HFFc6 (cell line): ENCODE measurements around the gene PGLYRP1. TPM values are rescaled to one million over a fixed set of nuclear protein-coding genes. Genes with fewer than 3 reads are reported as not detected.

Experiments used
- DNase-seq: peaks from one replicate; pipeline ENCODE4 v3.0.0-alpha.2; 2018
- H3K27ac Mint-ChIP-seq: 2 replicates; pipeline ENCODE4 v1.8.0; 2020; ENCODE audit warnings: mild to moderate bottlenecking, mixed read lengths
- H3K27me3 Mint-ChIP-seq: 2 replicates; pipeline ENCODE4 v1.8.0; 2021; ENCODE audit warnings: mild to moderate bottlenecking, moderate library complexity, mixed read lengths; ENCODE audit not compliant: insufficient read depth
- H3K36me3 Mint-ChIP-seq: 2 replicates; pipeline ENCODE4 v1.8.0; 2021; ENCODE audit warnings: low read depth, mixed read lengths
- H3K4me1 Mint-ChIP-seq: 2 replicates; pipeline ENCODE4 v1.8.0; 2020; ENCODE audit warnings: low read depth, mixed read lengths
- H3K4me3 Mint-ChIP-seq: 2 replicates; pipeline ENCODE4 v1.8.0; 2020; ENCODE audit warnings: mild to moderate bottlenecking, moderate library complexity, mixed read lengths
- H3K9me3 Mint-ChIP-seq: 2 replicates; pipeline ENCODE4 v1.8.0; 2020; ENCODE audit warnings: mild to moderate bottlenecking, mixed read lengths
- total RNA-seq, 6 experiments: library from RNA; stranded (reverse); fragmentation: NEBNext Ultra II Directional; extraction: Animal tissue kit (Norgen Biotek cat#: 25700); gene quantifications; 2 replicates in 1 of 6; 3 replicates in 5 of 6; pipeline ENCODE4 v1.2.3, GENCODE V29; 2021
- TF ChIP-seq, protein P1 (sequence below): fragments of 200-600 bp; sonication (generic); IDR thresholded peaks from 2 replicates; pipeline ENCODE4 v1.5.0; 2021; ENCODE audit warnings: antibody characterized with exemption, mild to moderate bottlenecking

The PGLYRP1 gene
- total RNA-seq, 6 experiments from 2014 or later, result not detected

DNA sequence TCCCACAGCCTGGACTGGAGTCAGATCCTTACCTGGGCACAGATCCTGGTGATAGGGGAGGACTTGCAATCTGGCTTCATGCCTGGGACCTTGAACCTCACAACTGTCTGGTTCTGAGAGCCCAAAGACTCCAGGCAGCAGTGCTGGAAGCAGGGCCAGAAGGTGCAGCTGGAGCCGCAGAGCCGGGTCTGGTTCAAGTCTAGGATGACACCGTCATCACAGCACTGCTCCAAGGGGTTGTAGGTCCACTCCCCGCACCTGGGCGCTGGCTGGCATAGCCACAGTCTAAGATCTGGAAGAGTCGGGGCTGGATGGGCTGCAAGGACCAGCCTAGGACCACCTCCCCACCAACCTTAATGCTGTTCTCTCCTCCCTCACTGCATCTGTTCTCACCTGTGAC is 17.3 kb upstream of the PGLYRP1 start:
- DNase-seq, result no peak
- no peak overlapping the region for H3K27ac Mint-ChIP-seq
- 0 out of 2 replicates have a peak, but pooled peaks cover 3% of the 10 kb centered on the region for H3K9me3 Mint-ChIP-seq
- H3K36me3 Mint-ChIP-seq, result peaks cover 10% of the 10 kb centered on the region; the same call in 1 of the 2 replicates
- peaks cover 55% of the 10 kb centered on the region for H3K27me3 Mint-ChIP-seq
- TF ChIP-seq, protein P1, sequence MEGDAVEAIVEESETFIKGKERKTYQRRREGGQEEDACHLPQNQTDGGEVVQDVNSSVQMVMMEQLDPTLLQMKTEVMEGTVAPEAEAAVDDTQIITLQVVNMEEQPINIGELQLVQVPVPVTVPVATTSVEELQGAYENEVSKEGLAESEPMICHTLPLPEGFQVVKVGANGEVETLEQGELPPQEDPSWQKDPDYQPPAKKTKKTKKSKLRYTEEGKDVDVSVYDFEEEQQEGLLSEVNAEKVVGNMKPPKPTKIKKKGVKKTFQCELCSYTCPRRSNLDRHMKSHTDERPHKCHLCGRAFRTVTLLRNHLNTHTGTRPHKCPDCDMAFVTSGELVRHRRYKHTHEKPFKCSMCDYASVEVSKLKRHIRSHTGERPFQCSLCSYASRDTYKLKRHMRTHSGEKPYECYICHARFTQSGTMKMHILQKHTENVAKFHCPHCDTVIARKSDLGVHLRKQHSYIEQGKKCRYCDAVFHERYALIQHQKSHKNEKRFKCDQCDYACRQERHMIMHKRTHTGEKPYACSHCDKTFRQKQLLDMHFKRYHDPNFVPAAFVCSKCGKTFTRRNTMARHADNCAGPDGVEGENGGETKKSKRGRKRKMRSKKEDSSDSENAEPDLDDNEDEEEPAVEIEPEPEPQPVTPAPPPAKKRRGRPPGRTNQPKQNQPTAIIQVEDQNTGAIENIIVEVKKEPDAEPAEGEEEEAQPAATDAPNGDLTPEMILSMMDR, result no peak
- no peak overlapping the region for H3K4me3 Mint-ChIP-seq
- peaks cover 11% of the 10 kb centered on the region for H3K4me1 Mint-ChIP-seq

DNA sequence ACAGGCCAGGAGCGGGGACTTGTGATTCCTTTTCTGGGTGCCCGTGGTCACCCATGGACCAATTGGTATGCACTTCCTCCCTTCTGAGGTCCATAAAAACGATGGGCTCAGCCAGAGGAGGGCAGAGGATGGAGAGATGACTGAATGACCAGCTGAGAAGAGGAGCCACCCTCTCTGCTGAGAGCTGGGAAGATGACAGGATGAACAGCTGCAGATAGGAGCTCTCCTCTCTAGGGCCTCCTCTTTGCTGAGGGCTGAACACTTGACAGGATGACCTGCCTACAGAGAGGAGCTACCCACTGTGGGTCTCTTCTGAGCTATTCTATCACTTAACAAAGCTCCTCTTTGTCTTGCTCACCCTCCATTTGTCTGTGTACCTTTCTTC is 13.9 kb upstream of the PGLYRP1 start:
- Mint-ChIP-seq H3K27ac (no peak overlapping the region), H3K36me3 (no peaks in the 10 kb centered on the region), H3K9me3 (no peaks in the 10 kb centered on the region), H3K4me3 (no peak overlapping the region), H3K27me3 (peaks cover 53% of the 10 kb centered on the region), H3K4me1 (peaks cover 11% of the 10 kb centered on the region)
- TF ChIP-seq, protein P1, result no peak
- DNase-seq, result no peak

DNA sequence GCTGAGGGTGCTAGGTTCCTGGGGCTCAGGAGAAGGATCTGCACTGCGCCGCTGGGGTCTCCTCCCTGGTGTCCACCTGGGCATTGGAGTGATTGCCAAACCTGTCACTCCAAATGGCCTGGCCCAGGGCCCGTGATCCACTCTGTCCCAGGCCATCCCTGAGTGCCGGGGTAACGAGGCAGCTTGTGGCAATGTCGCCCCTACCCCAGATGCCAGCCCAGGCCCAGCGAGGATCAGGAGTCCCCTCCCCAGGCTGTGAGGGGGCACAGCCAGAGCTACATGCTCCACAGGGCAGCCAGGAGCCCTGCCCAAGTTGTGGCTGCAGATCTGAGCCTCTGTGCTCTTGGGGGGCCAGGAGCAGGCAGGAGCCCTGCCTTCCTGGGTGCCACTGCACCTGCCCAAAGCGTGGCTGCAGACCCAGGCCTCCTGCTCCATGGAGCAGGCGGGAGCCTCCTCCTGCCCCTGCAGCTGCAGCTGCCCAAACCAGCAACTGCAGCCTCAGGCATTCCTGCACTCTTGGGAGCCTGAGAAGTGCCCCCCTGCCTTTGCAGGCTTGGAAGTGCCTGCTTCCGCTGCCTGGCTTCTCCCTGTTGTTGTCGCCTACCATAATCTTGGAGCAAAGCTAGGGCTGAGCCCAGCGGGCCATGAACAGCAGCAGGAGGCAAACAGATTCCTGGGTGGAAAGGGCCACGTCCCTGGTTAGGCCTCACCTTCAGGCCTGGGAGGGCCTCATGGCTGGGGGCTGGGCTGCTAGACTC is 13.3 kb upstream of the PGLYRP1 start:
- no peaks in the 10 kb centered on the region for H3K9me3 Mint-ChIP-seq
- DNase-seq, result no peak
- H3K4me3 Mint-ChIP-seq, result no peak overlapping the region
- H3K36me3 Mint-ChIP-seq, result no peaks in the 10 kb centered on the region
- H3K4me1 Mint-ChIP-seq, result peaks cover 7% of the 10 kb centered on the region
- TF ChIP-seq, protein P1, result no peak
- H3K27ac Mint-ChIP-seq, result no peak overlapping the region
- H3K27me3 Mint-ChIP-seq, result peaks cover 52% of the 10 kb centered on the region

DNA sequence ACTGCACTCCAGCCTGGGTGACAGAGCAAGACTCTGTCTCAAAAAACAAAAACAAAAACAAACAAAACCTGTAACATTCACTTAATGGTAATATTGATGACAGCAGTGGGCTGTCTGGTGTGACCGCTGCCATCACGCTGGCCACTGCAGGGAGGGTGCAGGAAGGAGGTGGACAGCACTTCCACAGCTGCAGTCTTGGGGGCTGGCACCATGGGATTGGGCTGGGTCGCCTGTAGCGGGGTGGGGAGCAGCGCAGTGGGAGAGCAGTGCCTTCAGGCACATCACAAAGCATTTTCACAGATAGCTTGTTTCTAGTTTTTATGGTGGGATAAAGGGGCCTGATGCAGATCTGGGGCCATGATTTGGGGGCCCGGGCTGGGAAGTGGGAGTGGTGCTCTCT is 12.7 kb upstream of the PGLYRP1 start:
- Mint-ChIP-seq H3K36me3 (no peaks in the 10 kb centered on the region), H3K9me3 (no peaks in the 10 kb centered on the region), H3K27ac (no peak overlapping the region), H3K4me1 (peaks cover 1% of the 10 kb centered on the region), H3K4me3 (no peak overlapping the region), H3K27me3 (peaks cover 49% of the 10 kb centered on the region)
- TF ChIP-seq, protein P1, result no peak
- DNase-seq, result no peak

DNA sequence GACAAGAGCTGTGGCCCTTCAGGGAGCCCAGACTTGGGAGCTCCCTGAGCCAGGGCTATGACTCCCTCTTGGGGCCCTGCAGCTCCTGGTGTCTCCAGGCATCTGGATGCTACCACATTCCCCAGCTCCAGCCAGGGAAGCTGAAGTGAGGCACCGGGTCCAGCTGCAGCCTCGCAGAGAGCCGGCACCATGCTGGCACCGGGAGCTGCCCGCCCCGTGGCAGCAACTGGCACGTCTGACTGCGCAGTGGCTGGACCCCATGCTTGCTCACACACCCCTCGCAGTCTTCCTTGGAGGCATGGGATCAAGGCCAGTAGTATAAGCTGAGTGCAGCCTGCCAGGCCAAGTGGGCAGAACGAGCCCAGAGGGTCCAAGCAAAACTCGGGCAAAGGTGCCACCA is 10.5 kb upstream of the PGLYRP1 start:
- TF ChIP-seq, protein P1, result no peak
- Mint-ChIP-seq H3K4me1 (peaks cover 5% of the 10 kb centered on the region; the same call in 1 of the 2 replicates), H3K9me3 (no peaks in the 10 kb centered on the region), H3K27ac (no peak overlapping the region), H3K4me3 (no peak overlapping the region), H3K36me3 (no peaks in the 10 kb centered on the region), H3K27me3 (peaks cover 39% of the 10 kb centered on the region)
- no peak for DNase-seq
